HepG2 (cell line): ENCODE measurements around the gene STAT1. TPM values are rescaled to one million over a fixed set of nuclear protein-coding genes. Genes with fewer than 3 reads are reported as not detected.

Experiments used
- FOXK1 ChIP-seq: sonication (generic); formaldehyde crosslinking; IDR thresholded peaks from 2 replicates; pipeline ENCODE4 v1.4.0; 2020; ENCODE audit warnings: low read depth, missing genetic modification reagents, borderline replicate concordance
- HHEX ChIP-seq: IDR thresholded peaks from 2 replicates; pipeline ENCODE4 v1.6.1; 2016; ENCODE audit warnings: control low read depth
- KDM3A ChIP-seq: IDR thresholded peaks from 2 replicates; pipeline ENCODE4 v1.6.1; 2018; ENCODE audit warnings: low read depth, missing compliant biosample characterization
- KDM5B ChIP-seq: sonication (generic); formaldehyde crosslinking; IDR thresholded peaks from 2 replicates; pipeline ENCODE4 v1.4.0; 2020; ENCODE audit warnings: missing genetic modification reagents, mild to moderate bottlenecking, borderline replicate concordance
- KLF15 ChIP-seq: sonication (generic); formaldehyde crosslinking; IDR thresholded peaks from 2 replicates; pipeline ENCODE4 v1.8.1; 2023; ENCODE audit warnings: borderline replicate concordance, mild to moderate bottlenecking, inconsistent platforms, missing genetic modification reagents, mixed read lengths
- MIER2 ChIP-seq: IDR thresholded peaks from 2 replicates; pipeline ENCODE4 v1.6.1; 2016; ENCODE audit warnings: missing biosample characterization, missing genetic modification reagents
- TSC22D2 ChIP-seq: sonication (generic); formaldehyde crosslinking; IDR thresholded peaks from 2 replicates; pipeline ENCODE4 v1.5.1; 2020; ENCODE audit warnings: missing genetic modification reagents, mild to moderate bottlenecking, borderline replicate concordance
- YEATS2 ChIP-seq: sonication (generic); formaldehyde crosslinking; IDR thresholded peaks from 2 replicates; pipeline ENCODE4 v1.4.0; 2020; ENCODE audit warnings: missing genetic modification reagents, borderline replicate concordance
- ZNF225 ChIP-seq: sonication (generic); formaldehyde crosslinking; IDR thresholded peaks from 2 replicates; pipeline ENCODE4 v1.4.0; 2020; ENCODE audit warnings: mild to moderate bottlenecking, missing genetic modification reagents
- ZNF263 ChIP-seq: sonication (generic); formaldehyde crosslinking; IDR thresholded peaks from 2 replicates; pipeline ENCODE4 v1.4.0; 2020; ENCODE audit warnings: missing genetic modification reagents
- ZNF460 ChIP-seq: sonication (generic); formaldehyde crosslinking; IDR thresholded peaks from 2 replicates; pipeline ENCODE4 v1.5.1; 2020; ENCODE audit warnings: missing genetic modification reagents, mild to moderate bottlenecking, borderline replicate concordance
- ZNF543 ChIP-seq: sonication (generic); formaldehyde crosslinking; IDR thresholded peaks from 2 replicates; pipeline ENCODE4 v1.4.0; 2020; ENCODE audit warnings: mild to moderate bottlenecking, missing genetic modification reagents
- ZNF547 ChIP-seq: sonication (generic); formaldehyde crosslinking; IDR thresholded peaks from 2 replicates; pipeline ENCODE4 v1.5.1; 2020; ENCODE audit warnings: mild to moderate bottlenecking, missing genetic modification reagents
- ZNF652 ChIP-seq: IDR thresholded peaks from 2 replicates; pipeline ENCODE4 v1.6.1; 2016; ENCODE audit warnings: low read depth, borderline replicate concordance
- ZNF747 ChIP-seq: sonication (generic); formaldehyde crosslinking; IDR thresholded peaks from 2 replicates; pipeline ENCODE4 v1.8.1; 2023; ENCODE audit warnings: missing genetic modification reagents, mild to moderate bottlenecking, borderline replicate concordance
- polyA plus RNA-seq, 8 experiments: library from polyadenylated mRNA; depleted of rRNA in 3 of 8; stranded (reverse) in 7 of 8; unstranded in 1 of 8; fragments of >200 nt; fragmentation: Illumina TruSeq in 4 of 8; extraction: Trizol in 4 of 8; gene quantifications; 2 replicates each; pipeline versions ENCODE4 v1.2.1 to v1.2.3, GENCODE V29; 2011 to 2016; ENCODE audit warnings: low read depth in 4 of 8, missing spikeins in 1 of 8, mixed read lengths in 1 of 8; ENCODE audit not compliant: insufficient read depth in 1 of 8
- total RNA-seq, 5 experiments: library from RNA; depleted of rRNA; stranded (reverse); fragments of >200 nt; fragmentation: Illumina TruSeq; extraction: Trizol; gene quantifications; 2 replicates each; pipeline ENCODE4 v1.2.3, GENCODE V29; 2016; ENCODE audit warnings: low read depth in 1 of 5
- TF ChIP-seq, protein P1 (sequence below): sonication (generic); formaldehyde crosslinking; IDR thresholded peaks from 2 replicates; pipeline ENCODE4 v1.8.1; 2023; ENCODE audit warnings: mild to moderate bottlenecking, missing genetic modification reagents
- TF ChIP-seq, protein P2 (sequence below): IDR thresholded peaks from 2 replicates; pipeline ENCODE4 v1.6.1; 2016; ENCODE audit warnings: mild to moderate bottlenecking
- TF ChIP-seq, protein P3 (sequence below): sonication (generic); formaldehyde crosslinking; IDR thresholded peaks from 2 replicates; pipeline ENCODE4 v1.4.0; 2020; ENCODE audit warnings: mild to moderate bottlenecking, low read depth, missing genetic modification reagents
- TF ChIP-seq, protein P4 (sequence below): IDR thresholded peaks from 2 replicates; pipeline ENCODE4 v1.4.0; 2020; ENCODE audit warnings: mild to moderate bottlenecking, missing genetic modification reagents
- TF ChIP-seq, protein P5 (sequence below): sonication (generic); formaldehyde crosslinking; IDR thresholded peaks from 2 replicates; pipeline ENCODE4 v1.4.0; 2020; ENCODE audit warnings: missing genetic modification reagents

STAT1 gene
- total and polyA plus RNA-seq, 2 of the 13 experiments (the other 11 are each of a cell fraction or from before 2014, with no cell fraction given) = 21.8 to 59.6 TPM

DNA sequence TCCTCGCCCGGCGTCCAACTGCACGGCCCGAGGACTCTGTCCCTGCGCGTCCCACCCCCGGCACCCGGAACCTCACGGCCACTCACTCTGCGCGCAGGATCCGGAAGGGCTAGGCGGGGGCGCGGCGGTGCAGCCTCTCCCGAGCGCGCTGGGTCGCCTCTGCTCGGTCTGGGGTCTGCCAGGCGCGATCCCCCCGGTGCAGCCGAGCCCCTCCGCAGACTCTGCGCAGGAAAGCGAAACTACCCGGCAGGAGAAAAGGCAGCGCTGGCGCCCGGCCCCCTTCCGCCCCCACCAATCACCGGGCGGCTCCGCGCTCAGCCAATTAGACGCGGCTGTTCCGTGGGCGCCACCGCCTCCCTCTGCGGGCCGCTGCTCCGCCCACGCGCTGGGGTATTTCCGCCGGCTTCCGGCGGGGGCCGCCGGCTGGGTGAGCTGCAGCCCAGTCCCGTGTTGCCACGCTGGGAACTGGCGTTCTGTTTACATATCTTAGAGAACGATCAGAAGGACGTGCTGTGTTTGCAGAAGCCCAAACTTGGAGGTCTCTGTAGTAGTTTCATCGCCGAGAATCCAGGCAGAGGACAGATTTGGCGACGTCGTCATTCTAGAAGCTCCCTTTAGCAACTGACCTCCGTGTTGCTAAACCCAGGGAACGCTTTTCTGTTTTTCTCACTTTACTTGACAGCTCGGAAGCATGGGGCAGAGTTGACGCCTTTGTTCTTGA, at the start of gene STAT1 (continued):
- TF ChIP-seq ZNF225 (CRISPR knock-in tag) (peak; percentile 97), FOXK1 (CRISPR knock-in tag) (peak; percentile 99), KDM3A (peak; percentile 98), ZNF263 (peak; percentile 9; the same call in 1 of the 2 replicates), YEATS2 (CRISPR knock-in tag) (peak; percentile 99), KLF15 (CRISPR knock-in tag) (peak; percentile 83; the same call in 1 of the 2 replicates), ZNF747 (CRISPR knock-in tag) (0 out of 2 replicates have a peak, but pooled peaks have one; percentile 77), ZNF460 (CRISPR knock-in tag) (peak; percentile 59; the same call in 1 of the 2 replicates), ZNF543 (CRISPR knock-in tag) (peak; percentile 78), MIER2 (CRISPR knock-in tag) (peak; percentile 82; the same call in 1 of the 2 replicates), ZNF547 (CRISPR knock-in tag) (peak; percentile 88), TSC22D2 (CRISPR knock-in tag) (peak; percentile 90; the same call in 1 of the 2 replicates), KDM5B (CRISPR knock-in tag) (peak; percentile 98), HHEX (no peak), ZNF652 (CRISPR knock-in tag) (no peak)
- TF ChIP-seq, protein P1, sequence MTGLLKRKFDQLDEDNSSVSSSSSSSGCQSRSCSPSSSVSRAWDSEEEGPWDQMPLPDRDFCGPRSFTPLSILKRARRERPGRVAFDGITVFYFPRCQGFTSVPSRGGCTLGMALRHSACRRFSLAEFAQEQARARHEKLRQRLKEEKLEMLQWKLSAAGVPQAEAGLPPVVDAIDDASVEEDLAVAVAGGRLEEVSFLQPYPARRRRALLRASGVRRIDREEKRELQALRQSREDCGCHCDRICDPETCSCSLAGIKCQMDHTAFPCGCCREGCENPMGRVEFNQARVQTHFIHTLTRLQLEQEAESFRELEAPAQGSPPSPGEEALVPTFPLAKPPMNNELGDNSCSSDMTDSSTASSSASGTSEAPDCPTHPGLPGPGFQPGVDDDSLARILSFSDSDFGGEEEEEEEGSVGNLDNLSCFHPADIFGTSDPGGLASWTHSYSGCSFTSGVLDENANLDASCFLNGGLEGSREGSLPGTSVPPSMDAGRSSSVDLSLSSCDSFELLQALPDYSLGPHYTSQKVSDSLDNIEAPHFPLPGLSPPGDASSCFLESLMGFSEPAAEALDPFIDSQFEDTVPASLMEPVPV (CRISPR knock-in tag) = peak; percentile 96
- TF ChIP-seq, protein P2, sequence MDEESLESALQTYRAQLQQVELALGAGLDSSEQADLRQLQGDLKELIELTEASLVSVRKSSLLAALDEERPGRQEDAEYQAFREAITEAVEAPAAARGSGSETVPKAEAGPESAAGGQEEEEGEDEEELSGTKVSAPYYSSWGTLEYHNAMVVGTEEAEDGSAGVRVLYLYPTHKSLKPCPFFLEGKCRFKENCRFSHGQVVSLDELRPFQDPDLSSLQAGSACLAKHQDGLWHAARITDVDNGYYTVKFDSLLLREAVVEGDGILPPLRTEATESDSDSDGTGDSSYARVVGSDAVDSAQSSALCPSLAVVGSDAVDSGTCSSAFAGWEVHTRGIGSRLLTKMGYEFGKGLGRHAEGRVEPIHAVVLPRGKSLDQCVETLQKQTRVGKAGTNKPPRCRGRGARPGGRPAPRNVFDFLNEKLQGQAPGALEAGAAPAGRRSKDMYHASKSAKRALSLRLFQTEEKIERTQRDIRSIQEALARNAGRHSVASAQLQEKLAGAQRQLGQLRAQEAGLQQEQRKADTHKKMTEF (CRISPR knock-in tag) = peak; percentile 100
- TF ChIP-seq, protein P3, sequence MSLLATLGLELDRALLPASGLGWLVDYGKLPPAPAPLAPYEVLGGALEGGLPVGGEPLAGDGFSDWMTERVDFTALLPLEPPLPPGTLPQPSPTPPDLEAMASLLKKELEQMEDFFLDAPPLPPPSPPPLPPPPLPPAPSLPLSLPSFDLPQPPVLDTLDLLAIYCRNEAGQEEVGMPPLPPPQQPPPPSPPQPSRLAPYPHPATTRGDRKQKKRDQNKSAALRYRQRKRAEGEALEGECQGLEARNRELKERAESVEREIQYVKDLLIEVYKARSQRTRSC (CRISPR knock-in tag) = no peak
- TF ChIP-seq, protein P4, sequence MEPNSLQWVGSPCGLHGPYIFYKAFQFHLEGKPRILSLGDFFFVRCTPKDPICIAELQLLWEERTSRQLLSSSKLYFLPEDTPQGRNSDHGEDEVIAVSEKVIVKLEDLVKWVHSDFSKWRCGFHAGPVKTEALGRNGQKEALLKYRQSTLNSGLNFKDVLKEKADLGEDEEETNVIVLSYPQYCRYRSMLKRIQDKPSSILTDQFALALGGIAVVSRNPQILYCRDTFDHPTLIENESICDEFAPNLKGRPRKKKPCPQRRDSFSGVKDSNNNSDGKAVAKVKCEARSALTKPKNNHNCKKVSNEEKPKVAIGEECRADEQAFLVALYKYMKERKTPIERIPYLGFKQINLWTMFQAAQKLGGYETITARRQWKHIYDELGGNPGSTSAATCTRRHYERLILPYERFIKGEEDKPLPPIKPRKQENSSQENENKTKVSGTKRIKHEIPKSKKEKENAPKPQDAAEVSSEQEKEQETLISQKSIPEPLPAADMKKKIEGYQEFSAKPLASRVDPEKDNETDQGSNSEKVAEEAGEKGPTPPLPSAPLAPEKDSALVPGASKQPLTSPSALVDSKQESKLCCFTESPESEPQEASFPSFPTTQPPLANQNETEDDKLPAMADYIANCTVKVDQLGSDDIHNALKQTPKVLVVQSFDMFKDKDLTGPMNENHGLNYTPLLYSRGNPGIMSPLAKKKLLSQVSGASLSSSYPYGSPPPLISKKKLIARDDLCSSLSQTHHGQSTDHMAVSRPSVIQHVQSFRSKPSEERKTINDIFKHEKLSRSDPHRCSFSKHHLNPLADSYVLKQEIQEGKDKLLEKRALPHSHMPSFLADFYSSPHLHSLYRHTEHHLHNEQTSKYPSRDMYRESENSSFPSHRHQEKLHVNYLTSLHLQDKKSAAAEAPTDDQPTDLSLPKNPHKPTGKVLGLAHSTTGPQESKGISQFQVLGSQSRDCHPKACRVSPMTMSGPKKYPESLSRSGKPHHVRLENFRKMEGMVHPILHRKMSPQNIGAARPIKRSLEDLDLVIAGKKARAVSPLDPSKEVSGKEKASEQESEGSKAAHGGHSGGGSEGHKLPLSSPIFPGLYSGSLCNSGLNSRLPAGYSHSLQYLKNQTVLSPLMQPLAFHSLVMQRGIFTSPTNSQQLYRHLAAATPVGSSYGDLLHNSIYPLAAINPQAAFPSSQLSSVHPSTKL (CRISPR knock-in tag) = peak; percentile 92
- TF ChIP-seq, protein P5, sequence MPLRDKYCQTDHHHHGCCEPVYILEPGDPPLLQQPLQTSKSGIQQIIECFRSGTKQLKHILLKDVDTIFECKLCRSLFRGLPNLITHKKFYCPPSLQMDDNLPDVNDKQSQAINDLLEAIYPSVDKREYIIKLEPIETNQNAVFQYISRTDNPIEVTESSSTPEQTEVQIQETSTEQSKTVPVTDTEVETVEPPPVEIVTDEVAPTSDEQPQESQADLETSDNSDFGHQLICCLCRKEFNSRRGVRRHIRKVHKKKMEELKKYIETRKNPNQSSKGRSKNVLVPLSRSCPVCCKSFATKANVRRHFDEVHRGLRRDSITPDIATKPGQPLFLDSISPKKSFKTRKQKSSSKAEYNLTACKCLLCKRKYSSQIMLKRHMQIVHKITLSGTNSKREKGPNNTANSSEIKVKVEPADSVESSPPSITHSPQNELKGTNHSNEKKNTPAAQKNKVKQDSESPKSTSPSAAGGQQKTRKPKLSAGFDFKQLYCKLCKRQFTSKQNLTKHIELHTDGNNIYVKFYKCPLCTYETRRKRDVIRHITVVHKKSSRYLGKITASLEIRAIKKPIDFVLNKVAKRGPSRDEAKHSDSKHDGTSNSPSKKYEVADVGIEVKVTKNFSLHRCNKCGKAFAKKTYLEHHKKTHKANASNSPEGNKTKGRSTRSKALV = peak; percentile 56; the same call in 1 of the 2 replicates
